HG03060 (cell line): ENCODE data around the gene CEBPA.
"Not testable (repeated sequence)": the region's sequence is repeated elsewhere in the genome, so short reads cannot be mapped to it uniquely, and the experiment has no call there.

Experiments used
- ATAC-seq: cut with Tn5 transposase; IDR thresholded peaks from one replicate; pipeline ENCODE4 v1.9.1; 2021; ENCODE audit warnings: low read depth, moderate number of reproducible peaks; ENCODE audit not compliant: unreplicated experiment

Gene CEBPA

DNA sequence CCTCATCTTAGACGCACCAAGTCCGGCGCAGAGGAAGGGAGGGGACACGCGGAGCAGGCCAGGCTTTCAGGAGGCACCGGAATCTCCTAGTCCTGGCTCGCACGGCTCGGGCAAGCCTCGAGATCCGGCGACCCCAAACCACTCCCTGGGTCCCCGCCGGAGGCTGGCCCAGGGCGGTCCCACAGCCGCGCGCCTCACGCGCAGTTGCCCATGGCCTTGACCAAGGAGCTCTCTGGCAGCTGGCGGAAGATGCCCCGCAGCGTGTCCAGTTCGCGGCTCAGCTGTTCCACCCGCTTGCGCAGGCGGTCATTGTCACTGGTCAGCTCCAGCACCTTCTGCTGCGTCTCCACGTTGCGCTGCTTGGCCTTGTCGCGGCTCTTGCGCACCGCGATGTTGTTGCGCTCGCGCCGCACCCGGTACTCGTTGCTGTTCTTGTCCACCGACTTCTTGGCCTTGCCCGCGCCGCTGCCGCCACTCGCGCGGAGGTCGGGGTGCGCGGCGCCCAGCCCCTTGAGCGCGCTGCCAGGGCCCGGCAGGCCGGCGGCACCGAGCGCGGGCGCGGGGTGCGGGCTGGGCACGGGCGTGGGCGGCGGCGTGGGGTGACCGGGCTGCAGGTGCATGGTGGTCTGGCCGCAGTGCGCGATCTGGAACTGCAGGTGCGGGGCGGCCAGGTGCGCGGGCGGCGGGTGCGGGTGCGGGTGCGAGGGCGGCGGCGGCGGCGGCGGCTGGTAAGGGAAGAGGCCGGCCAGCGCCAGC is 1.0 kb downstream of the CEBPA start:
- no peak for ATAC-seq

DNA sequence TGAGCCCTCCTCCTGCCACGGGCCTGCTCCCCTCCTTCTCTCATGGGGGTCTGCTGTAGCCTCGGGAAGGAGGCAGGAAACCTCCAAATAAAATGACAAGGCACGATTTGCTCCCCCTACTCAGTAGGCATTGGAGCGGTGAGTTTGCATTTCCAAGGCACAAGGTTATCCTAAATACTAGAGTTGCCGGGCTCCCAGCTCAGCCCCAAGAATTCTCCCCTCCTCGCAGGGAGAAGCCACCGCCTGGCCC is 1.5 kb downstream of the CEBPA start:
- no peak for ATAC-seq

DNA sequence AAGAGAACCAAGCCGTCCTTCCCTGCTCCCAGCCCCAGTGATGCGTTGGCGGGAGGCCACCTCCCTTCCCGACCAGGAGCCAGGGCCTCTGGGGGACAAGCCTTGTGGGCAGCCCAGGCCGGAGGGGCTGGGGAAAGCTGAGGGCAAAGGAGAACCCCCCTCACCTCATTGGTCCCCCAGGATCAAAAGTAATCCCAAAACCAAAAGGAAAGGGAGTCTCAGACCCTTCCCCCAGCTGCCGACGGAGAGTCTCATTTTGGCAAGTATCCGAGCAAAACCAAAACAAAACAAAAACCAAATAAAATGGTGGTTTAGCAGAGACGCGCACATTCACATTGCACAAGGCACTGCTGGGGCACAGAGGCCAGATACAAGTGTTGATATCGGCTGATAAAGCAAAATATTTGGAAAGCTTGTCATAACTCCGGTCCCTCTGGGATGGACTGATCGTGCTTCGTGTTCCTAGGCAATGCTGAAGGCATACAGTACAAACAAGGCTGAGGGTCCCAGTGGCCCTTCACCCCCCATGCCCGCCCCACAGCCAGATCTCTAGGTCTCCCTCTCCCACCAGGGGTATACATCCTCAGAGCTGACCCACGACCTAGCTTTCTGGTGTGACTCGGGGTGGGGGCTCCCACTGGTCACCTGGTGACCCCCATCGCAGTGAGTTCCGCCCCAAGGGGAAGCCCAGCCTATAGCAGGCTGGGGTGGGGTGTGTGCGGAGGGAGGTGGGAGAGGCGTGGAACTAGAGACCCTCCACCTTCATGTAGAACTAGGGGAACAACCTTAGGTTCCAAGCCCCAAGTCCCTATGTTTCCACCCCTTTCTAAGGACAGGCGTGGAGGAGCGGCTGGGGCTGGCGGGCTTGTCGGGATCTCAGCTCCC is 2.1 kb downstream of the CEBPA start:
- ATAC-seq: no peak

DNA sequence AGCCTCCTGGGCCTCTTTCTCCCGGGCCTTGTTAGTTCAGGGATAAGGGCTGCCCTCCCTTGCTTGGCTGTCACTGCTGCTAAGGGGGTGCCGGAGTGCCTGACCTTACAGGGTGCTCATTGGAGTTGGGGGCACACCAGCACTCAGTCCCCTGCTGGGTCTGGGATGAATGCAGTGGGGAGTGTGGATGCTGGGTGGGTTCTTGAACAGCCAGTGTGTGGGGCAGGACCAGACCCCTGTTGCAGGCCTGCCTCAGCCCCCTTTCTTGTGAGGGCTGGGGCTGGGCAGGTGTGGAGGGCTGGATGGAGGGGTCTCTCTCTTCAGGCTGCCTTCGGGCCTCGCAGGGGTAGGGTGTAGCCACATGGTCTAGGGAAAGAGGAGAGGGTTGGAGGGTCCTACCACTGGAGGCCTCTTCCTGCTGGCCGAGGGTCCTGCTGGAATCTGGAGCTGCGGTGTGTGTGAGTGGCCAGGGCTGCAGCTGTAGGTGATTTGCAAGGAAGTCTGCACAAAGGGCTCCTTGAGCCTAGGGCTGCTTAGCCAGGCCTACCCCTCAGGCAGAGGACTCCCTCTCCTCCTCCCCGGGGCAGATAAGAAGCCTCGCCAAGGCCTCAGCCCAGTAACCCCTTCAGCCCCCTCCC is 3.2 kb downstream of the CEBPA start:
- no peak for ATAC-seq

DNA sequence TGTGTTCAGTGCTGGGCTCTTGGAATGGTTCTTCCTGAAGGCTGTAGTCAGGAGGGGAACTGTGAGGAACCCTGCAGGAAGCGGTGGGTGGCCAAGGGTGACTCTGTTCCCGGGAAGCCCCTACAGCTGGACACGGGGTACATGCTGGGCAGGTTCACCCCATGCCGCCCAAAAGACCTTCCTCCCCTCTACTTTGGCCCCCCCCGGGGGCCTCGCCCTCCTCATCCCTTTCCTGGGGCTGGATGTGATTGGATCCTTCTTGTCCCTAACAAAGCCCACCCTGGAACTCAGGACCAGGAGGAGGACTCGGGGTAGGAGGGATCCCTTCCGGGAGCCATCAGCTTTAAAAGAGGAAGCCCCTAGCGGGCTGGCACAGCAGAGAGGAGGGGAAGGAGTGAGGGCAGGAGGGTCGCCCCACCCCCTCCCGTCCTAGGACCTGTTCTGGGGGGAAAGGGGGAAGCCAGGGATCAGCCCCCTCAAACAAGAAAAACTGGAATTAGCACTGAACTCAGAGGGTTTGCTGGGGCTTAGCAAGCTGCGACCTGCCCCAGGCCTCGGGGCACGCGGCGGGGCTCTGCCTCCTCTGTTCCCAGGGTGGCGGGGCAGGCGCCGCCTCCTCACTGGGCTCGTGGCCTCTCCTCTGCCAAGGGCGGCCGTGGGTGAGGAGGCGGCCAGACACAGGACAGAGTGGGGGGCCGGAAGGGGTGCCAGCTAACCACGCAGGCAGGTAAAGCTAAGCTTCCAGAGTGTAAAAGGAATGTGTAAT is 4.0 kb downstream of the CEBPA start:
- ATAC-seq: no peak

DNA sequence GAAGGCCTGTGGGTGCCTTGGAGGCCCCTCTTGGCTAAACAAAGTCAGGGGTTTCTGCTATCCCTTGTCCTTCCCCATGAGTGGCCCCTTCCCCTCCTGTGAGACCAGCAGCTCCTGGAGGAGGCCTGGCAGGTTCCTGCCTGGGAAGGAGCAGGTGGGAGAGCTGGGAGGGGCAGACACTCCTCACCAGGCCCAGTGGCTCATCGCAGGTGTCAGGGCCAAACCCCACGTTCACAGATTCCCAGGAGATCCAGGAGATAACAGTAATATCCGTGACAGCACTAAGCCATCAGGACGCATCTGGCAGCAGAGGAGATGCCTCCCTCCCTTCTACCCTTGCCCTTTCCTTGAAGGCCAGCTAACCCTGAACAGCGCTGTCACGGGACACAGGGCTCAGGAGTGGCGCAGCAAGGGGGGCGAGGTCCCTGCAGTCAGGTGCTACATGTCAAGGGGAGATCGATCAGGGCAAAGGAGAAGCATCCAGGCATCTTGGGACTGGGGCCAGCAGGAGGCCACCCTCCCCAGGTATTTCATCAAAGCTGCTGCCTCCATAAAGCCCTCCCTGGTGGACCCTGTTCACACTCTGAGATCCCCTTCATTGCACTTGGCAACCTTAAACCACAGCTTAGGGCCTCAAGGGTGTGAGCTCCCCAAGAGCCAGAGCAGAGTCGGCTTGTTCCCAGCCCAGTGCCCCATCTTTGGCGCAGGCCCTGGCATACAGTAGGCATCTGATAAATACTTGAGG is 4.8 kb downstream of the CEBPA start:
- ATAC-seq: no peak

DNA sequence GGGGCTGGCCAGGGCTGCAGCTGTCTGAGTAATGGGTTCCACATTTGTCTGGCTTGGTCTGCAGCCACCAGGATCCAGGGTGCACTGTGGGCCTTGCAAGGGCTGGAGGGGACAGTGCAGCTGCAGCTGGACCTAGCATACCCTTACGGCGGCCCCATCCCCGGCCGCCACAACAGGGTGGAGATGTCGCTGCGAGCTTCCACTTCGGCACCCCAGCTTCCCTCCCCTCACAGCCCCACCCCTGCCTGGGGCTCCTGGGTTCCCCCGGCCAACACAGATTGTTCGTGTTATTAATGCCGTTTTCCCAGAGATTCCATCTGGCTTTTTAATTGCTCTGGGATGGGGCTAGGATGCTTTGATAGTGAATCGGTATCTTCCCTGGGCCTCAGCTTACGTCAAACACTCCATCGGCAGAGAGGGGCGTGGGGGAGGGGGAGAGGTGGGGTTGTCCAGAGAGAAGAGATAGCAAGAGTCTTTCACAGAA is 5.8 kb downstream of the CEBPA start:
- ATAC-seq: no peak

DNA sequence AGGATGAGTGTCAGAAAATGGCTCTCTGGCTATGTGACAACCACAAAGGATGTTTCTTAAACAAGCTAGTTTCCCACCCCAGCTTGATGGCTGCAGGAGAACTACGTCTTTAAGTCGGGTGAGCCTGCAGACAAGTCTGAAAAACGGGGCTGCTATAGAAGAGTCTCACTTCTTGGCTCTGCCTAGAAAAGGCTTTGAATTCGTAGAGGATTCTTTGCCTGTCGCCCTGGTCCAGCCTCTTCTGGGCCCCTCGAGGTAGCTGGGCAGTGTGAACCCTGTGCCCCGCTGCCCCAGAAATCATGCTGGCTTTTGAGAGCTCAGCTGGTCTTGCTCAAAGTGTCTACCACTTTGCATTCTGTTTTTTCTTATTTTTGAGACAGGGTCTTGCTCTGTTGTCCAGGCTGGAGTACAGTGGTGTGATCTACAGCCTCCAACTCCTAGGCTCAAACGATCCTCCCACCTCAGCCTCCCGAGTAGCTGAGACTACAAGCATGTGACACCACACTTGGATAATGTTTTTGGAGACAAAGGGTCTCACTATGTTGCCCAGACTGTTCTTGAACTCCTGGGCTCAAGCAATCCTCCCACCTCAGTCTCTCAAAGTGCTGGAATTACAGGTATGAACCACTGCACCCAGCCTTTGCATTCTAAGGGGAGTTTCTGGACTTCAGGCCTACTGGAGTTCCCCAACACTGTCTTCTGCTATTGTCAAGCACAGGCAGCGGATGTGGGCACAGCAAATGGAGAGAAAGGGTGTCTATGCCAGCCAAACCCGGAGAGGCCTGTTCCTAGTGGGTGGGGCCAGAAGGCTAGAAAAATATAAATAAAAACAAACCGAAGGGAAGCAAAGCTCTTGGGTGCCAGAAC is 6.5 kb downstream of the CEBPA start:
- ATAC-seq: no peak

DNA sequence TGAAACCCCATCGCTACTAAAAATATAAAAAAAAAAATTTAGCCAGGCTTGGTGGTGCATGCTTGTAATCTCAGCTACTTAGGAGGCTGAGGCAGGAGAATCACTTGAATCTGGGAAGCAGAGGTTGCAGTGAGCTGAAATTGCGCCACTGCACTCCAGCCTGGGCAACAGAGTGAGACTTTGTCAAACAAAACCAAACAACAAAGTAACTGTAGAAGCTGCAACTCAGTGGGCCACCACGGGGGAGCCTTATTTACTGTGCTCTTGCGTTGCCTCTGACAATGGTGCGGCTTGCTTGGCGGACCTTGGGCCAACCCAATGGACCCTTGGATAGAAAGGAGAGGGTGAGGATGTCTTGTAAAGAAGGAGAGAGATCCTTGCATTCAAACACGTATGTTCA is 7.3 kb downstream of the CEBPA start:
- ATAC-seq: not testable (repeated sequence)

DNA sequence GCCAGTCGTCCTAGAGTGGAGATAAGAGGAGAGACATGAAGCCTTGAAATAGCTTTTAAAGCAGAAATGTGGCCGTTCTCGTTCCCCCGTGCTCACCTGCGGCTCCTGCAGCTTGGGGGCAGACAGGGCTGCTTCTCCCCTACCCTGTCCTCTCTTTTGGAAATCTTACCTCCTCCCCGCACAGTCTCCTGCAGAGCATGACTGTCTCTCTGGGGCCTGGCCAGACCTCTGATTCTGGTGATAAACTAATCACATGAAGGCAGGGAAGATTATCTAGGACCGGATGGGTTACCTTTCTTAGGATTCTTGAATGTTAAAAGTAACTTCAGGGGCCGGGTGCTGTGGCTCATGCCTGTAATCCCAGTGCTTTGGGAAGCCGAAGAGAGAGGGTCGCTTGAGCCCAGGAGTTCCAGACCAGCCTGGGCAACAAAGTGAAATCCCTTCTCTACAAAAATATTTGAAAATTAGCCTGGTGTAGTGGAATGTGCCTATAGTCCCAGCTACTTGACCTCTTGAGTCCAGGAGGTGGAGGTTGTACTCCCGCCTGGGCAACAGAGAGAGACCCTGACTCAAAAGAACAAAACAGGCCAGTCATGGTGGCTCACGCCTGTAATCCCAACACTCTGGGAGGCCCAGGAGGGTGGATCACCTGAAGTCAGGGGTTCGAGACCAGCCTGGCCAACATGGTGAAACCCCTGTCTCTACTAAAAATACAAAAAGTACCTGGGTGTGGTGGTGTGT is 8.1 kb downstream of the CEBPA start:
- ATAC-seq: no peak

DNA sequence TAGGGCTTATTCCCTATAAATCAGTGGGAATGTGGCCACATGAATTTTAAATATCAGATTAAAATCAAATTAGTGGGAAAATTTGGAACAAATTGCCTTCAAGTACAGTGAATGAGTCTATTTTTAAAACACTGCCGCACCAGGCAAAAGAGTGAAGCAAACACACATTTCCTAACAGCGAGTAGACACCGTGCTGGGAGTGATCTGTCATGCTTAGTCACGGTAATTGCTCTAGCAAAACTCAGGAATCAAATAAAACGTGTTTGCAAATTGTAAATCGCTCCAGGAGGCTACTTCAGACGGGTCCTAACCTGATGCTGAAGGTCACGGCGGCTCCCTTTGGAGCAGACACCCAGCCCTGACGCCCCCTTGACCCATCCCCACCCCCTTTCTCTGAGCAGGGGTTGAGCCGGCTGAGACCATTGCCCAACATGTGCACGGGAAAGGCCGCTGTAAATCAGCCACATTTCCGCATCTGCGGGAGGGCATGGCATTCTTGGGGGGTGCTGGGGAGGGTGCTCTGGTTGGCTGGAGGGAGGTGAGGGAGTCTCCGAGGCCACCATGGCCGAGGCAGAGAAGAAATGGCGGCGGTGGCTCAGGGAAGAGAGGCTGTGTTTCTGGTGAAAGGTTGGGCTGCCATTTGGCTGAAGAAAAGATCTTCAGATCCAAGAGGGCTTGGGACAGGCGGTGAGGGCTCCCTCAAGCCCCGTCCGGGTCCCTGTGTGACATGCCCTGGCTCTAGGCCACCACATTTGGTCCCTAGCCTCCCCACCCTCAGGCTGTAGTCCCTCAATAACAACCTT is 8.9 kb downstream of the CEBPA start:
- no peak for ATAC-seq

DNA sequence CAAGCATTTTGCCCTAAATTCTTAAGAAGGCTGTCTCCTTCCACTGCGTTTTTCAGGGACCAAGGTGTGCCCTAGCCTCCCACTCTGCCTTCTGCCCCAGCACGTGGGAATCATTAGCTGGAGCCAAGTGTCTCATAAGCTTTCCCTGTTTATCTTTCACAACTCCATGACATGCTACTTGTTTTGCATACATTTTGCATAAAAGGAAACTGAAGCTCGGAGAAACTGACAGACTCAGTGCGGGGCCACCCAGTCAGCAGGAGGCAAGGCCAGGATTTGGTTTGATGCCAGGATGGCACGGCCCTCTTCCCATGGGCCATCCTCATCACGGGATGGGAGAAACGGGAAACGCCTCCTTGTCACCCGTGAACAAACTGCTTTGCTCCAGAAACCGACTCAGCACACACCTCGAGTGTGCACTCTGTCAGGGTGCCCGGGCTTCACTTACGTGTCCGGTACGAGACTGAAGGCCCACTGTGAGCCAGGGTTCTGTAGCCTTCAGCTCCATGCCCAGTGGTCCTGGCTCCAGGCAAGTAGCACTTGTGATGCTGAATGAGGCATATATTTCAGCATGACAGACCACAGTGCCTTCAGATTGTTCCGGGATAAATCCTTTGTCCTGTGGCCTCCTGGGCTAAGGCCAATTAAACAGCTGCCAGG is 9.6 kb downstream of the CEBPA start:
- ATAC-seq: no peak

DNA sequence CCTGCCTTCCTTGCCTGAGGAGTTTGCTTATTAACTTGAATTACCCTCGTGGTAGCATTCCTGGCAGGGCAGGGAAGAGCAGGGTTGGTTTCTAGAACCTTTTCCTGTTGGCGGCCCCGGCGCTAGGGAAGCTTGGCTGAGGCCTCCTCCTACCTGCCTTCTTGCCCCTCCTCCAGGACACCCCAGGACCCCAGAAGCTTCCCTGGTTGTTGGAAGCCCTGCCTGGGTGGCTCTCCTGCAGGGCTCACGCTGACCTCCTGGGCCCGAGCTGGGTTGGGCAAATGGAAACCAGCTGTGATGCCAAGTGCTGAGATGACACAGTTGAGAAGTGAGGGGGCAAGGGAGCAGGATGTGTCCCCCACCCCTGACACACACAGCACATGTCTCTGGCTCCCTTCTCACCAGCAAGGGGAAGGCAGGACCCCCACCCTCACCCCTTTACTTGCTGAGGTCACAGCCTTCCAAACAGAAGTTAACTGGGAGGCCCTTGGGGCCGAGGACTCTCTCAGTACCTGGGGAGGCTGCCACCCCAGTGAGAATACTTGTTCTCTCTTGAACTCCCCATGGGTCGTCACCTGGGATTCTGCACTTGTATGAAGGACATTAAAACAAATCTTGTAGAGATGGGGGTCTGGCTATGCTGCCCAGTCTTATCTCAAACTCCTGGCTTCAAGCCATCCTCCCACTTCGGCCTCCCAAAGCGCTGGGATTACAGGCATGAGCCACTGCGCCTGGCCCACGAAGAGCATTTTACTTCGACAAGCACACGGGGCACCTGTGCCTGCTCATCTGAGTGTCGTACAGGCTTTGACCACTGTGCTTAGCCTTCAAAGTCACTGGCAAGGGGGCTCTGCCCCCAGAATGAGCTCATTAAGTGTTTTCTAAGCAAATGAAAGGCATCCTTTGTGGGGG is 10.5 kb downstream of the CEBPA start:
- no peak for ATAC-seq

DNA sequence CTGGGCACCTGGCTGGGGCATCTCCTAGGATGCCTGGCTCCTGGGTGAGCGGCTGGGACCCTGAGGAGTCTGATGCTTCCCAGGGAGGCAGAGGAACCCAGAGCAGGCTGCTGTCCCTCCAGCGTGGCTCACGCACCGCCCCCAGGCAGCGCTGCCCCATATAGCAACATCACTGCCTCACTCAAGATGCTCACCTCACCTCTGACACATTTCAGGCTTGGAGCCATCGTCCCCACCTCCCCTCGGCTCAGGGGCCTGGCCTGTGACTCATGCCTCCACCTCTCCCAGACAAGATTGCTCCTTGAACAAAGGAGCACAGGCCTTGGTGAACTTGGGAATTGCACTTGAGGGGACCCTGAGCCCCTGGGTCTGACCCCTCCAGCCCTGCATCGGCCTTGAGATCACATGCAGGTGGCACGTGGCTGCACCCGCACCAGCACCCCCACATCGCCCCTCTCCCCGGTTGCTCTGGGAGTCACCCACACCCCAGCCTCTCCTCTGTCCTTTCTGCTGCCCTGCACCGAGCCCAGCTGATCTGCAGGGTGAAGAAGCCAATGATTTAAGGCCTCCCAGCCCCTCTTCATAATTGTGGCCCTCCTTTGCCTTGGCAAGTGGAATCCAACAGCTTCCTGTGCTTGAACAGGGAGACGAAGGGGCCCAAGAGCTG is 11.2 kb downstream of the CEBPA start:
- ATAC-seq: no peak

DNA sequence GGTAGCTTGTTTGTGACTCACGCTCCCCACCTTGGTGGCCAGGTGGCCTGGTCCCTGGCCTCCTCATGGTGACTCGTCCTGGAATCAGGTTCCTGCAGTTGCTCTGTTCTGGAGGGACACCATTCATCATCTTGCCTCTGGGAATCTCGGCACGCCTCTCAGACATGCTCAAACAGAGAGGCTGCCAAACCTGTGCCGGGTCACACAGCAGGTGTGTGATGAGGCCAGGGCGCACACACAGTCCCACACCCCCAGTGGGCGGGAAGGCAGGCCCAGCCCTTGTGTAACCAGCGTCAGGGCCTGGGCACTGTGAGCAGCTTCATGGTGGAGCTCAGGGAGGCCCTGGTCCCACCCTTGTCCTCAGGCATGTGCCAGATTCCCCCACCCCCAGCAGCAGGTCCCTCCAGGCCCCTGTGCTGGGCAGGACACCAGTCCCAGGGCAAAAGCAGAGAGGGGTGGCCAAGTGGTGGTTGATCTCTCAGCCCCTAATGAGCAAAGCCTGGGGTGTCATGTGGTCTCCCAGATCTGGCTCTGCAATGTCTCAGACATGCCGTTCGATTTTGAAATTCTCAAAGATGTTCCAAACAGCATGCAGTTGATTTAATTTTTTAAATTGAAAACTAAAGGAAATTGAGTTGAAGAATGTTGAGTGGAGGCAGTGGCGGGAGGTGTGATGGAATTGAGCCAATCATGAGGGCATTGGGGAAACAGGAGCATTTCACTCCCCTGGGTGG is 12.1 kb downstream of the CEBPA start:
- ATAC-seq: no peak
